Renal cortical epithelial cell (primary cell): Measurements from ENCODE around the gene SDK1. TPM values are rescaled to one million over a fixed set of nuclear protein-coding genes. Genes with fewer than 3 reads are reported as not detected.
"Not testable (repeated sequence)": the region's sequence is repeated elsewhere in the genome, so short reads cannot be mapped to it uniquely, and the experiment has no call there.

Source experiments
- DNase-seq: peaks from one replicate; pipeline ENCODE4 v3.0.0-alpha.2; 2011; ENCODE audit warnings: low read depth
- total RNA-seq: library from RNA; depleted of rRNA; stranded (reverse); fragments of >200 nt; gene quantifications from 2 replicates; pipeline ENCODE4 v1.2.3, GENCODE V29; 2014

The SDK1 gene
- total RNA-seq, 1 donor from 2014 or later = 30.9 TPM

DNA sequence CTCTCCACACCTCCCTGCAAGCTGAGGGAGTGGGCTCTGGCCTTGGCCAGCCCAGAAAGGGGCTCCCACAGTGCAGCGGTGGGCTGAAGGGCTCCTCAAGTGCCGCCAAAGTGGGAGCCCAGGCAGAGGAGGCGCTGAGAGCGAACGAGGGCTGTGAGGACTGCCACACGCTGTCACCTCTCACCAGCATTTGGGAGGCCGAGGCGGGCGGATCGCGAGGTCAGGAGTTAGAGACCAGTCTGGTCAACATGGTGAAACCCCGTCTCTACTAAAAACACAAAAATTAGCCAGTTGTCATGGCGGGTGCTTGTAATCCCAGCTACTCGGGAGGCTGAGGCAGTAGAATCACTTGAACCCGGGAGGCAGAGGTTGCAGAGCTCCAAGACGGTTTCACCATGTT, 1013.3 kb downstream of the SDK1 start:
- DNase-seq = not testable (repeated sequence)
